Activated naive CD8-positive, alpha-beta T cell treated with anti-CD3 and anti-CD28 coated beads, Interleukin-2, amount 50 U/mL, for 24 hours (primary cell): ENCODE results near the gene UTF1.
"Not testable (repeated sequence)": the region's sequence is repeated elsewhere in the genome, so short reads cannot be mapped to it uniquely, and the experiment has no call there.

Experiments used
- ATAC-seq: fragments of 150-1000 bp; cut with Tn5 transposase; one replicate; pipeline ENCODE4 v1.10.0; 2021
- DNase-seq: peaks from one replicate; pipeline ENCODE4 v3.0.0; 2021
- H3K27ac Mint-ChIP-seq: one replicate; pipeline ENCODE4 v1.8.0; 2021; ENCODE audit warnings: mild to moderate bottlenecking, mixed read lengths
- H3K27me3 Mint-ChIP-seq: one replicate; pipeline ENCODE4 v1.8.0; 2021; ENCODE audit warnings: mixed read lengths
- H3K36me3 Mint-ChIP-seq: one replicate; pipeline ENCODE4 v1.8.0; 2021; ENCODE audit warnings: low read depth, mixed read lengths
- H3K4me1 Mint-ChIP-seq: one replicate; pipeline ENCODE4 v1.8.0; 2021; ENCODE audit warnings: mixed read lengths
- H3K4me3 Mint-ChIP-seq: one replicate; pipeline ENCODE4 v1.8.0; 2021; ENCODE audit warnings: mild to moderate bottlenecking, moderate library complexity, mixed read lengths
- H3K9me3 Mint-ChIP-seq: one replicate; pipeline ENCODE4 v1.8.0; 2021; ENCODE audit warnings: mixed read lengths

Gene UTF1

GRCh38 chr10:133211141-133211830 is 18.7 kb upstream of the UTF1 start:
- Mint-ChIP-seq H3K27ac (no peak overlapping the region), H3K36me3 (no peaks in the 10 kb centered on the region), H3K4me3 (no peak overlapping the region)

DNA sequence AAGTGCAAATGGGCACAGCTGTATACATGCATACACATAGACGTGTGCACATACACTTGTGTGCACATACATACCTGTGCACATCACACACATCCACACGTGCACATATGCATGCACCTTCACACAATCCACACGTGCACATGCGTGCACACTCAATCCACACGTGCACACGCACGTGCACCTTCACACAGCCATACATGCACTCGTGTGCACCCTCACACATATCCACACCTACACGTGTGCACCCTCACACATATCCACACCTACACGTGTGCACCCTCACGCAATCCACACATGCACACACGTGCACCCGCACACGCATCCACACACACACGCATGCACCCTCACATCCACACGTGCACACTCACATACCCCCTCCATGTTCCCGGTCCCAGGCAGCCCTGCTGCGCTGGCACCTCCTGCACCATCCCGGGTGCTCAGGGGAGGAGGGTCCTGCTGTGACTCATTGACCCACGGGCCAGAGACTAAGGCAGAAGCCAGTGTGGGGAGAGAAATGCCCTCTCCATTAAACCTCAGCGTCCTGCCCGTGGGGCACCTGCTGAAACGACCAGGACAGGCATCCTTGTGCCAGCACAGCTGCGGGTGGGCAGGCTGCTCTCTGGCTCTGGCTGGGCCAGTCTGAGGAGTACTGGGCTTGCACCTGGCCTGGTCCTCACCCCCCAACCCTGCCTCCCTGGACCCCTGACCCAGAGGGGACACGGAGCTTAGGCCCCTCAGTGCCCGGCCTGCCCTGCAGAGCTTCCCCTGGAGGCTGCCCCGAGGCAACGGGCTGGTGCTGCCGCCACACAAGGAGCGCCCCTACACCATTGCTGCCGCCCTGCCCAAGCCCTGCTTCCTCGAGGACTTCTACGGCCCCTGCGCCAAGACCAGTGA is 17.8 kb upstream of the UTF1 start:
- no peak overlapping the region for H3K27ac Mint-ChIP-seq
- ATAC-seq: no peak
- peaks cover 4% of the 10 kb centered on the region for H3K27me3 Mint-ChIP-seq
- H3K36me3 Mint-ChIP-seq: no peaks in the 10 kb centered on the region
- no peak for DNase-seq
- no peaks in the 10 kb centered on the region for H3K4me1 Mint-ChIP-seq
- H3K9me3 Mint-ChIP-seq: no peaks in the 10 kb centered on the region
- H3K4me3 Mint-ChIP-seq: no peak overlapping the region

More at GRCh38 chr10:133211141-133211830, 18.7 kb upstream of the UTF1 start:
- Mint-ChIP-seq H3K9me3 (no peaks in the 10 kb centered on the region), H3K27me3 (no peaks in the 10 kb centered on the region), H3K4me1 (no peaks in the 10 kb centered on the region)
- no peak for DNase-seq
- ATAC-seq: no peak

GRCh38 chr10:133212853-133213494 is 17.0 kb upstream of the UTF1 start:
- no peaks in the 10 kb centered on the region for H3K4me1 Mint-ChIP-seq
- H3K4me3 Mint-ChIP-seq: no peak overlapping the region
- H3K9me3 Mint-ChIP-seq: no peaks in the 10 kb centered on the region
- ATAC-seq: no peak
- no peak overlapping the region for H3K27ac Mint-ChIP-seq
- DNase-seq: no peak
- H3K36me3 Mint-ChIP-seq: no peaks in the 10 kb centered on the region
- peaks cover 4% of the 10 kb centered on the region for H3K27me3 Mint-ChIP-seq

GRCh38 chr10:133213641-133214467 is 16.2 kb upstream of the UTF1 start:
- DNase-seq (no peak), ATAC-seq (no peak)
- Mint-ChIP-seq H3K4me3 (no peak overlapping the region), H3K9me3 (no peaks in the 10 kb centered on the region), H3K27me3 (peaks cover 4% of the 10 kb centered on the region), H3K4me1 (no peaks in the 10 kb centered on the region), H3K36me3 (no peaks in the 10 kb centered on the region), H3K27ac (no peak overlapping the region)

DNA sequence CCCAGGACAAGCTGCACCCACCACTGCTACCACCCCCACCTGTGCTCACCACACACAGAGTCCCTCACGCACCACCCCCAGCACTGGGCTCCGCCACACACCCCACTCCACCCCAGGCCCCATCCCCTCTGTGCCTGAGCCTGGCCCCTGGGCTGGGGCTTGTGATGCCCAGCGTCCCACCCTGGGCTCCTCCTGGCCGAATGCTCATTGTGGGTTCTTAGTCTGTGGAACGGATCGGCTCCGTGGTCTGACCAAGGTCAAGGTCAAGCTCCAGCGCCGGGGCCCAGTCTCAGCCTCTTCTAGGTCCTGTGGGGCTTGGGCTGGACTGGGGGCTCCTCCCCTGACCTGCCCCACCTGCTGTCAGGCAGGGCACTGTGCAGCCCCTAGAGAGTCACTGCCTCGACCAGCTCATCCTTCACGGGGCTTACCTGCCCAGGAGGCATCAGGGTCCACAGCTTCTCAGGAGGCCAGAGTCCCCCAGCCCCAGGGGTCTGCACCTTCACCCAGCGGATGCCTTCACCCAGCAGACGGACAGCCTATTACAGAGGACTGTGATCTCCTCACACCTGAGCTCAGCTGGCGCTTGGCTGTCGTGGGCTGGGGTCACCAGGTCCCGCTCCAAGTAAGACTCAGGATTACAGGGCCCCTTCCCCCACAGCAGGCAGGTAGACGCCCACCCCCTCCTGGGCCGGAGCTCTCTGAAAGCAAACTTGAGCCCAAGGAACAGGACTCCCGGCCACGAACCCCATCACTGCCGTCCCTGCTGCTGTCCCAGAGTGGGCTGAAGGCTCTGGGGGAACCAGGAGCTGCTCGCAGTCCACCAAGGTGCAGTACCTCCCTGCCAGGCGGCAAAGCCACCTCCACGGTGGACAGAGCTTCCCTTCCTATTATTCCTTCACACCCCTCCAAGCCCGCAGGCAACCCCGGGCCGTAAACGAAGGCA is 15.3 kb upstream of the UTF1 start:
- H3K4me1 Mint-ChIP-seq: no peaks in the 10 kb centered on the region
- peaks cover 9% of the 10 kb centered on the region for H3K27me3 Mint-ChIP-seq
- H3K9me3 Mint-ChIP-seq: no peaks in the 10 kb centered on the region
- H3K4me3 Mint-ChIP-seq: no peak overlapping the region
- ATAC-seq: no peak
- DNase-seq: no peak
- H3K36me3 Mint-ChIP-seq: no peaks in the 10 kb centered on the region
- no peak overlapping the region for H3K27ac Mint-ChIP-seq

- no peak overlapping the region for H3K27ac Mint-ChIP-seq
Observed at GRCh38 chr10:133215586-133215985, 14.4 kb upstream of the UTF1 start.

GRCh38 chr10:133216776-133217175 is 13.2 kb upstream of the UTF1 start:
- no peaks in the 10 kb centered on the region for H3K4me1 Mint-ChIP-seq
- DNase-seq (no peak), ATAC-seq (no peak)
- H3K9me3 Mint-ChIP-seq: no peaks in the 10 kb centered on the region
- peaks cover 19% of the 10 kb centered on the region for H3K27me3 Mint-ChIP-seq
- H3K27ac Mint-ChIP-seq: no peak overlapping the region
- no peaks in the 10 kb centered on the region for H3K36me3 Mint-ChIP-seq
- no peak overlapping the region for H3K4me3 Mint-ChIP-seq

More at GRCh38 chr10:133215586-133215985, 14.4 kb upstream of the UTF1 start:
- no peak for ATAC-seq
- H3K36me3 Mint-ChIP-seq: no peaks in the 10 kb centered on the region
- no peaks in the 10 kb centered on the region for H3K4me1 Mint-ChIP-seq
- peaks cover 10% of the 10 kb centered on the region for H3K27me3 Mint-ChIP-seq
- DNase-seq: no peak
- no peaks in the 10 kb centered on the region for H3K9me3 Mint-ChIP-seq
- H3K4me3 Mint-ChIP-seq: no peak overlapping the region

DNA sequence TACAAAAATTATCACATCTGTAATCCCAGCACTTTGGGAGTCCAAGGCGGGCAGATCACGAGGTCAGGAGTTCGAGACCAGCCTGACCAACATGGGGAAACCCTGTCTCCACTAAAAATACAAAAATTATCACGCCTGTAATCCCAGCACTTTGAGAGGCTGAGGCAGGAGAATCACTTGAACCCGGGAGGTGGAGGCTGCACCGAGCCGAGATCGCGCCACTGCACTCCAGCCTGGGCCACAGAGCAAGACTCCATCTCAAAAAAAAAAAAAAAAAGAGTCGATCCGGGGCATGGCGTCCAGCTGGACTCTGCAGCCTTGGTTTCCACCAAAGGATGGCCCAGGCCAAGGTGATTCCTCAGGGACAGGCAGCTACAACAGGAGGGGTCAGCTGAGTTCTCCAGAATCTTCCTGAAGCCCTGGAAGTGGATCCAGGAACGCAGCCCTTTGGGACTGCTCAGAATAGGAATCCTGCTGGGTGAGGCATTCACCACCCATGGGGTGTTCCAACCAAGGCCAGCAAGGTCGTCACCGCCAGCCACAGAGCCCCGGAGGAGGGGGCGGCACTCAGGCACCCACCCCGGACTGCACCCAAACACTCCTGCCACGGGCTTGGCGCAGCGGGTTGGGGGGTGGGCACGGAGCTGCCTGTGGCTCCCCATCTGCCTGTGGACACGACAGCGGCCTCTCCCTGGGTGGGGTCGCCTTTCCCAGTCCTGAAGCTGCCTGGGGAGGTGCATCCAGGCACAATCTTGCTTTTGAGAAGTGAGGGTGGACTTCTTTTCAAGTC is 12.0 kb upstream of the UTF1 start:
- Mint-ChIP-seq H3K27ac (no peak overlapping the region), H3K4me1 (no peaks in the 10 kb centered on the region), H3K27me3 (peaks cover 19% of the 10 kb centered on the region), H3K9me3 (no peaks in the 10 kb centered on the region), H3K4me3 (no peak overlapping the region), H3K36me3 (no peaks in the 10 kb centered on the region)
- DNase-seq: no peak
- no peak for ATAC-seq

- Mint-ChIP-seq H3K9me3 (no peaks in the 10 kb centered on the region), H3K36me3 (no peaks in the 10 kb centered on the region), H3K27me3 (peaks cover 21% of the 10 kb centered on the region), H3K4me3 (no peak overlapping the region), H3K4me1 (no peaks in the 10 kb centered on the region), H3K27ac (no peak overlapping the region)
- ATAC-seq: no peak
- DNase-seq: no peak
Observed at GRCh38 chr10:133218891-133219290, 11.1 kb upstream of the UTF1 start.

DNA sequence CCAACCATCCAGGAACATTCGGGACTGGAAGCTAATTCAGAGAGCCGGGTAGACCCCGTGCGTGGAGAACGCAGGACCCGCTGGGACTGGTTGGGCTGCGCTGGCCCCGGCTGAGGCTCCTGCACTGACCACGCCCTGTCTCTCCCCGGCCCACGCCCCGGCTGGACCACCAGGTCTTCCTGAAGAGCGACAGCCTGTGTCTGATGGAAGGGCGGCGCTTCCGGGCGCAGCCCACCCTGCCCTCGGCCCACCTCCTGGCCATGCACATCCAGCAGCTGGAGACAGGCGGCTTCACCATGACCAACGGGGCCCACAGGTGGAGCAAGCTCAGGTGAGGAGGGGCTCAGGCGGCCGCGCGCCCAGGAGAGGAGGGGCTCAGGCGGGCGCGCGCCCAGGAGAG is 10.2 kb upstream of the UTF1 start:
- DNase-seq: no peak
- Mint-ChIP-seq H3K4me3 (no peak overlapping the region), H3K4me1 (no peaks in the 10 kb centered on the region), H3K9me3 (no peaks in the 10 kb centered on the region), H3K36me3 (no peaks in the 10 kb centered on the region), H3K27ac (no peak overlapping the region), H3K27me3 (peaks cover 21% of the 10 kb centered on the region)
- no peak for ATAC-seq

DNA sequence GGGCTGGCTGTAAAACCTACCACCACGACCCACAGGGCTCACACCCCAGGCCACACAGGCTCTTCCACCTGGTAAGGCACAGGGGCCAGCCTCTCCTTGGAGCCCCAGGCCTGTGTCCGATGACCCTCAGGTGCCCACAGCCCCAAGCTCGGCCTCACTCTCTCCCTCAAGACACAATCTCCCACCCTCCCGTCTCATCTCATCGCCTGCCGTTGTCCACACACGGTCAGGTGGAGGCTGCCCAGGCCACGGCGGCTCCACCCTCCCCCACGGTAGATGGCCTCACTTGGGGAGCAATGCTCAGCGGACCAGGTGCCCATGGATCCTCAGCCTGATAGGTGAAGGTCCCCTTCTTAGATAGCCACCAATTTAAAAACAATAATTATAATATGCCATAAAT is 8.7 kb upstream of the UTF1 start:
- Mint-ChIP-seq H3K4me1 (peaks cover 9% of the 10 kb centered on the region), H3K36me3 (no peaks in the 10 kb centered on the region), H3K4me3 (no peak overlapping the region), H3K9me3 (no peaks in the 10 kb centered on the region), H3K27me3 (peaks cover 23% of the 10 kb centered on the region), H3K27ac (no peak overlapping the region)
- DNase-seq (no peak), ATAC-seq (no peak)

- peaks cover 13% of the 10 kb centered on the region for H3K4me1 Mint-ChIP-seq
- not testable (repeated sequence) for H3K36me3 Mint-ChIP-seq, H3K4me3 Mint-ChIP-seq, H3K9me3 Mint-ChIP-seq, H3K27ac Mint-ChIP-seq, ATAC-seq, DNase-seq
- peaks cover 24% of the 10 kb centered on the region for H3K27me3 Mint-ChIP-seq
Observed at GRCh38 chr10:133221756-133222155, 8.3 kb upstream of the UTF1 start.

DNA sequence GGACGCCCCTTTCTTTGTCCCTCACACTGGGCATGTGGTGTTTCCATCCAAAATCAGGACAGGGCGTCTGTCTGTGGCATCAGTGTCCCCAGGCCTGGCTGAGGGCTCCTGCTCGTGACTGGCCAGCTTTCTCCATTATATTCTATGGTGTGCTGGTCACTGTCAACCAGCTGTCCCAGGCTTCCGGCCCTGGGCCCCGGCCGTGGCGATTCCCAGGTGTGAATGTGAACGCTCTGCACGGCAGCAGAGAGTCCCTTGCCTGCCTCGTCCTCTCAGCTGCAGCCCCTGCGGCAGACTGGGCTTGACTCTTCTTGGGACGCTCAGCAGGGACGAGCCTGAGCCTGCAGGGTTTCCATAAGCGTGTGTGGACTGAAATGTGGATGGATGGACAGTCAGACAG is 5.9 kb upstream of the UTF1 start:
- Mint-ChIP-seq H3K27ac (no peak overlapping the region), H3K9me3 (no peaks in the 10 kb centered on the region), H3K27me3 (peaks cover 42% of the 10 kb centered on the region), H3K4me1 (peaks cover 18% of the 10 kb centered on the region), H3K4me3 (no peak overlapping the region), H3K36me3 (no peaks in the 10 kb centered on the region)
- no peak for ATAC-seq
- no peak for DNase-seq
